ENCODE data around the gene ZSCAN4.

DNA sequence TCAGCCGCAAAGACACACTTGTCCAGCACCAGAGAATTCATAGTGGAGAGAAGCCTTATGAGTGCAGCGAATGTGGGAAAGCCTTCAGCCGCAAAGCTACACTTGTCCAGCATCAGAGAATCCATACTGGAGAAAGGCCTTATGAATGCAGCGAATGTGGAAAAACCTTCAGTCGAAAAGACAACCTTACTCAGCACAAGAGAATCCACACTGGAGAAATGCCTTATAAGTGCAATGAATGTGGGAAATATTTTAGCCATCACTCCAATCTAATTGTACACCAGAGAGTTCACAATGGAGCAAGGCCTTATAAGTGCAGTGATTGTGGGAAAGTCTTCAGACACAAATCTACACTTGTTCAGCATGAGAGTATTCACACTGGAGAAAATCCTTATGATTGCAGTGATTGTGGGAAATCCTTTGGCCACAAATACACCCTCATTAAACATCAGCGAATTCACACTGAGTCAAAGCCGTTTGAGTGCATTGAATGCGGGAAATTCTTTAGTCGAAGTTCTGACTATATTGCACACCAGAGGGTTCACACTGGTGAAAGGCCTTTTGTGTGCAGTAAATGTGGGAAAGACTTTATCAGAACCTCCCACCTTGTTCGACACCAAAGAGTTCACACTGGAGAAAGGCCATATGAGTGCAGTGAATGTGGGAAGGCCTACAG is 47.9 kb upstream of the ZSCAN4 start:
- TF ChIP-seq, protein P1, sequence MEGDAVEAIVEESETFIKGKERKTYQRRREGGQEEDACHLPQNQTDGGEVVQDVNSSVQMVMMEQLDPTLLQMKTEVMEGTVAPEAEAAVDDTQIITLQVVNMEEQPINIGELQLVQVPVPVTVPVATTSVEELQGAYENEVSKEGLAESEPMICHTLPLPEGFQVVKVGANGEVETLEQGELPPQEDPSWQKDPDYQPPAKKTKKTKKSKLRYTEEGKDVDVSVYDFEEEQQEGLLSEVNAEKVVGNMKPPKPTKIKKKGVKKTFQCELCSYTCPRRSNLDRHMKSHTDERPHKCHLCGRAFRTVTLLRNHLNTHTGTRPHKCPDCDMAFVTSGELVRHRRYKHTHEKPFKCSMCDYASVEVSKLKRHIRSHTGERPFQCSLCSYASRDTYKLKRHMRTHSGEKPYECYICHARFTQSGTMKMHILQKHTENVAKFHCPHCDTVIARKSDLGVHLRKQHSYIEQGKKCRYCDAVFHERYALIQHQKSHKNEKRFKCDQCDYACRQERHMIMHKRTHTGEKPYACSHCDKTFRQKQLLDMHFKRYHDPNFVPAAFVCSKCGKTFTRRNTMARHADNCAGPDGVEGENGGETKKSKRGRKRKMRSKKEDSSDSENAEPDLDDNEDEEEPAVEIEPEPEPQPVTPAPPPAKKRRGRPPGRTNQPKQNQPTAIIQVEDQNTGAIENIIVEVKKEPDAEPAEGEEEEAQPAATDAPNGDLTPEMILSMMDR (IDR thresholded peaks at IDR 0.05): no peak
- no peak for TF ChIP-seq POLR2A (IDR thresholded peaks at IDR 0.05)

All from upper lobe of left lung (tissue), 4 donors.